Astrocyte (in vitro differentiated cells and primary cell): ENCODE data around the gene REEP6. TPM values are rescaled to one million over a fixed set of nuclear protein-coding genes. Genes with fewer than 3 reads are reported as not detected.

Experiments
- DNase-seq: peaks from one replicate; pipeline ENCODE4 v3.0.0-alpha.2; 2010; ENCODE audit warnings: low read depth
- FAIRE-seq: peaks from 2 replicates; lab custom pipeline; 2011; peaks lifted over from hg19 to GRCh38; lab: Jason Lieb, UNC
- H2AFZ ChIP-seq: 2 replicates; pipeline ENCODE4 v1.6.0; 2012; ENCODE audit warnings: low read depth, low read length, inconsistent platforms
- H3K27ac ChIP-seq: 2 replicates; pipeline ENCODE4 v1.5.1; 2011; ENCODE audit warnings: low read depth, low read length, inconsistent platforms
- H3K27me3 ChIP-seq: 2 replicates; pipeline ENCODE4 v1.6.0; 2011; ENCODE audit warnings: low read length, inconsistent platforms; ENCODE audit not compliant: insufficient read depth
- H3K36me3 ChIP-seq: 2 replicates; pipeline ENCODE4 v1.5.1; 2011; ENCODE audit warnings: low read length, inconsistent platforms; ENCODE audit not compliant: insufficient read depth
- H3K4me1 ChIP-seq: 2 replicates; pipeline ENCODE4 v1.5.1; 2011; ENCODE audit warnings: low read length, inconsistent platforms; ENCODE audit not compliant: insufficient read depth
- H3K4me2 ChIP-seq: 2 replicates; pipeline ENCODE4 v1.6.0; 2012; ENCODE audit warnings: low read length, inconsistent platforms
- H3K4me3 ChIP-seq: 2 replicates; pipeline ENCODE4 v1.5.1; 2011; ENCODE audit warnings: low read depth, mild to moderate bottlenecking, low read length, inconsistent platforms; ENCODE audit not compliant: insufficient read depth
- H3K79me2 ChIP-seq: 2 replicates; pipeline ENCODE4 v1.6.0; 2012; ENCODE audit warnings: mild to moderate bottlenecking, low read length, inconsistent platforms; ENCODE audit not compliant: insufficient read depth
- H3K9ac ChIP-seq: 2 replicates; pipeline ENCODE4 v1.6.0; 2012; ENCODE audit warnings: mild to moderate bottlenecking, low read length, inconsistent platforms
- H3K9me3 ChIP-seq: 2 replicates; pipeline ENCODE4 v1.5.1; 2012; ENCODE audit warnings: low read depth, mild to moderate bottlenecking, low read length, inconsistent platforms; ENCODE audit not compliant: insufficient read depth
- H4K20me1 ChIP-seq: 2 replicates; pipeline ENCODE4 v1.6.0; 2012; ENCODE audit warnings: low read length, inconsistent platforms; ENCODE audit not compliant: insufficient read depth
- H3K27ac Mint-ChIP-seq: one replicate; pipeline ENCODE4 v1.8.0; 2021; ENCODE audit warnings: mild to moderate bottlenecking, mixed read lengths; ENCODE audit not compliant: unreplicated experiment
- H3K27me3 Mint-ChIP-seq: one replicate; pipeline ENCODE4 v1.8.0; 2021; ENCODE audit warnings: low read depth, mixed read lengths; ENCODE audit not compliant: unreplicated experiment
- H3K36me3 Mint-ChIP-seq: one replicate; pipeline ENCODE4 v1.8.0; 2021; ENCODE audit warnings: low read depth, mixed read lengths; ENCODE audit not compliant: unreplicated experiment
- H3K4me1 Mint-ChIP-seq: one replicate; pipeline ENCODE4 v1.8.0; 2021; ENCODE audit warnings: low read depth, mixed read lengths; ENCODE audit not compliant: unreplicated experiment
- H3K4me3 Mint-ChIP-seq: one replicate; pipeline ENCODE4 v1.8.0; 2021; ENCODE audit warnings: mild to moderate bottlenecking, moderate library complexity, mixed read lengths; ENCODE audit not compliant: unreplicated experiment
- H3K9me3 Mint-ChIP-seq: one replicate; pipeline ENCODE4 v1.8.0; 2021; ENCODE audit warnings: mild to moderate bottlenecking, mixed read lengths; ENCODE audit not compliant: unreplicated experiment
- EZH2 ChIP-seq: IDR thresholded peaks from 2 replicates; pipeline ENCODE4 v1.6.1; 2012; ENCODE audit warnings: mild to moderate bottlenecking, low read length, inconsistent platforms; ENCODE audit not compliant: insufficient read depth
- total RNA-seq: library from RNA; stranded (reverse); gene quantifications from 2 replicates; pipeline ENCODE4 v1.2.1, GENCODE V29; 2021
- TF ChIP-seq, protein P1 (sequence below): IDR thresholded peaks from 2 replicates; pipeline ENCODE4 v1.5.1; 2011; ENCODE audit warnings: low read depth, mild to moderate bottlenecking, inconsistent platforms, low read length, moderate library complexity; ENCODE audit not compliant: insufficient read depth

REEP6 gene
- total RNA-seq, 1 donor from 2014 or later, result 5.7 TPM

DNA sequence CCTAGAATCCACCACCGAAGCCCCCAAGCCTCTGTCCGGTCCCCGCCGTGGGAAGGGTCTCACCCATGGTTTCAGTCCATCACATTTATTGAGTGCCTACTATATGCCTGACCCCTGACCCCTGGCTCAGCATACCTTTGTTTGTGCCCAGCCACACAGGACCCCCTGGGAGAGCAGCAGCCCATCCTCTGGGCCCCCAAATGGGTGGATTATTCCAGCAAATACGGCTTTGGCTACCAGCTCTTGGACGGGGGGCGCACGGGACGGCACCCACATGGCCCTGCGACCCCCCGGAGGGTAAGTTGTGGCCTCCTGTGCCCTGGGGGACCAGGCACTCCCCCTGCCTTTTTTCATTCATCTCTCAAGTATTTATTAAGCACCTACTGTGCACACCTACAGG, 40.6 kb downstream of the REEP6 start:
- no peak overlapping the region for H3K27ac ChIP-seq
- TF ChIP-seq EZH2, result no peak
- TF ChIP-seq, protein P1, sequence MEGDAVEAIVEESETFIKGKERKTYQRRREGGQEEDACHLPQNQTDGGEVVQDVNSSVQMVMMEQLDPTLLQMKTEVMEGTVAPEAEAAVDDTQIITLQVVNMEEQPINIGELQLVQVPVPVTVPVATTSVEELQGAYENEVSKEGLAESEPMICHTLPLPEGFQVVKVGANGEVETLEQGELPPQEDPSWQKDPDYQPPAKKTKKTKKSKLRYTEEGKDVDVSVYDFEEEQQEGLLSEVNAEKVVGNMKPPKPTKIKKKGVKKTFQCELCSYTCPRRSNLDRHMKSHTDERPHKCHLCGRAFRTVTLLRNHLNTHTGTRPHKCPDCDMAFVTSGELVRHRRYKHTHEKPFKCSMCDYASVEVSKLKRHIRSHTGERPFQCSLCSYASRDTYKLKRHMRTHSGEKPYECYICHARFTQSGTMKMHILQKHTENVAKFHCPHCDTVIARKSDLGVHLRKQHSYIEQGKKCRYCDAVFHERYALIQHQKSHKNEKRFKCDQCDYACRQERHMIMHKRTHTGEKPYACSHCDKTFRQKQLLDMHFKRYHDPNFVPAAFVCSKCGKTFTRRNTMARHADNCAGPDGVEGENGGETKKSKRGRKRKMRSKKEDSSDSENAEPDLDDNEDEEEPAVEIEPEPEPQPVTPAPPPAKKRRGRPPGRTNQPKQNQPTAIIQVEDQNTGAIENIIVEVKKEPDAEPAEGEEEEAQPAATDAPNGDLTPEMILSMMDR, result no peak
- H3K79me2 ChIP-seq, result no peaks in the 10 kb centered on the region
- peaks cover 3% of the 10 kb centered on the region for H3K36me3 Mint-ChIP-seq
- no peaks in the 10 kb centered on the region for H4K20me1 ChIP-seq
- H3K9ac ChIP-seq, result no peak overlapping the region
- DNase-seq, result no peak
- FAIRE-seq, result no peak
- H3K27me3 ChIP-seq, result no peaks in the 10 kb centered on the region
- no peak overlapping the region for H2AFZ ChIP-seq
- no peaks in the 10 kb centered on the region for H3K9me3 Mint-ChIP-seq
- H3K9me3 ChIP-seq, result peaks cover 2% of the 10 kb centered on the region
- peaks cover 20% of the 10 kb centered on the region for H3K27me3 Mint-ChIP-seq
- H3K4me2 ChIP-seq, result no peak overlapping the region
- no peaks in the 10 kb centered on the region for H3K4me1 ChIP-seq
- no peak overlapping the region for H3K4me3 Mint-ChIP-seq
- H3K4me3 ChIP-seq, result no peak overlapping the region
- no peaks in the 10 kb centered on the region for H3K4me1 Mint-ChIP-seq
- no peaks in the 10 kb centered on the region for H3K36me3 ChIP-seq
- H3K27ac Mint-ChIP-seq, result no peak overlapping the region

DNA sequence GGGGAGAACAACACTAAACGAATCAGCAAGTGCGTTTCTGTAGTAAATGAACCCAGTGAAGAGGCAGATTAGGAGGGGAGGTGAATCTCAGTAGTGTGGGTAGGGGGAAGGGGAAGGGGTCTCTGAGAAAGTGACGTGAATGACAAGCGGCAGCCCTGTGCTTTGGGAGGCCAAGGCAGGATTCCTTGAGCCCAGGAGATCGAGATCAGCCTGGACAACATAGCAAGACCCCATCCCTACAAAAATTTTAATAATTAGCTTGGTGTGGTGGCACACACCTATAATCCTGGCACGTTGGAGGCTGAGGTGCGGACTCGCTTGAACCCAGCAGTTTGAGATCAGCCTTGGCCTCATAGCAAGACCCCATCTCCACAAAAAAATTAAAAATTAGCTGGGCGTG, 41.0 kb downstream of the REEP6 start:
- H3K4me3 ChIP-seq, result no peak overlapping the region
- H3K4me1 ChIP-seq, result no peaks in the 10 kb centered on the region
- no peak for DNase-seq
- Mint-ChIP-seq H3K4me3 (no peak overlapping the region), H3K9me3 (no peaks in the 10 kb centered on the region), H3K36me3 (peaks cover 3% of the 10 kb centered on the region), H3K27me3 (peaks cover 17% of the 10 kb centered on the region), H3K4me1 (no peaks in the 10 kb centered on the region), H3K27ac (no peak overlapping the region)
- no peak overlapping the region for H2AFZ ChIP-seq
- FAIRE-seq, result no peak
- H3K9me3 ChIP-seq, result peaks cover 2% of the 10 kb centered on the region
- H3K79me2 ChIP-seq, result no peaks in the 10 kb centered on the region
- H3K4me2 ChIP-seq, result no peak overlapping the region
- no peaks in the 10 kb centered on the region for H3K36me3 ChIP-seq
- no peak for TF ChIP-seq EZH2
- TF ChIP-seq, protein P1, result no peak
- H3K27me3 ChIP-seq, result no peaks in the 10 kb centered on the region
- H3K9ac ChIP-seq, result no peak overlapping the region
- H4K20me1 ChIP-seq, result no peaks in the 10 kb centered on the region
- no peak overlapping the region for H3K27ac ChIP-seq

DNA sequence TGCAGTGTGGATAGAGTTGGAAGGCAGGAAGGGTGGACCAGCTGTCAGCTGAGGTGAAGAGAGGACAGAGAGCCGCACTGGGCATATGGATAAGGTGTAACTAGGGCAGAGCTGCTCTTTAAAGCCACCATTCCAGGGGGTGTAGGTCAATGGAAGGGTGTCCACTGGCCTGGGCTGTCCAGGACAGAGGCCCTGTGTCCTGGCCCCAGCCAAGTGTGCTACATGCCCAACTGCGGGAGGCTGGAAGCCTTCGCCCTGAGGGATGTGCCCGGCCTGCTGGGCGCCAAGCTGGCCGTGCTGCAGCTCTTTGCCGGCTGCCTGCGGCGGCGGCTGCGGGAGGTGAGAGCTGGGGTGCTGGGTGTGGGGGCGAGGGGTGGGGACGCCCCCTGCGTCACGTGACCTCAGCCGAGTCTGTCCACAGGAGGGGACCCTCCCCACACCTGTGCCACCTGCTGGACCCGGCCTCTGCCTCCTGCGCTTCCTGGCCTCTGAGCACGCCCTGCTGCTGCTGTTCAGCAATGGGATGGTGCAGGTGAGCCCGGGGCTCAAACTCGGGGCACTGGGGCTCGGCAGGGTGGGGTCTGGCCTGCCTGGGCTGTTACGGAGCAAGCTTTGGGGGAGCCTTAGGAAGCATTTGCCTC, 42.6 kb downstream of the REEP6 start:
- no peaks in the 10 kb centered on the region for H3K4me1 Mint-ChIP-seq
- Histone ChIP-seq H2AFZ (no peak overlapping the region), H3K27me3 (no peaks in the 10 kb centered on the region), H3K9me3 (peaks cover 2% of the 10 kb centered on the region), H3K9ac (no peak overlapping the region), H3K4me3 (no peak overlapping the region), H3K79me2 (no peaks in the 10 kb centered on the region), H3K4me2 (no peak overlapping the region), H3K36me3 (no peaks in the 10 kb centered on the region), H3K4me1 (no peaks in the 10 kb centered on the region), H3K27ac (no peak overlapping the region), H4K20me1 (no peaks in the 10 kb centered on the region)
- peak overlapping the region; percentile 27 for H3K4me3 Mint-ChIP-seq
- no peak overlapping the region for H3K27ac Mint-ChIP-seq
- DNase-seq (no peak), FAIRE-seq (no peak)
- H3K36me3 Mint-ChIP-seq, result peaks cover 3% of the 10 kb centered on the region
- peaks cover 14% of the 10 kb centered on the region for H3K27me3 Mint-ChIP-seq
- H3K9me3 Mint-ChIP-seq, result no peaks in the 10 kb centered on the region
- TF ChIP-seq EZH2, result no peak
- TF ChIP-seq, protein P1, result no peak
